Motor neuron (in vitro differentiated cells): ENCODE measurements around the gene BRSK2. TPM values are rescaled to one million over a fixed set of nuclear protein-coding genes. Genes with fewer than 3 reads are reported as not detected.
A peak's percentile ranks its signal among the peaks of the same experiment; 100 is the strongest.

ENCODE experiments used
- ATAC-seq, 8 experiments: fragments of 200-7000 bp; cut with Tn5 transposase; replicated peaks in 6 of 8; 2 replicates each; pipeline ENCODE4 v1.8.0; 2021; ENCODE audit warnings: mild to moderate bottlenecking in 8 of 8, moderate library complexity in 8 of 8
- H3K27ac ChIP-seq, 2 donors: fragments of 250-450 bp; sonication (Bioruptor Pico); 2 replicates each; pipeline ENCODE4 v1.9.0; 2021; ENCODE audit warnings: antibody characterized with exemption in 2 of 2, mild to moderate bottlenecking in 2 of 2, moderate library complexity in 1 of 2
- H3K4me1 ChIP-seq, 2 donors: fragments of 250-450 bp; sonication (Bioruptor Pico); replicated peaks in 1 of 2; 2 replicates each; pipeline ENCODE4 v1.6.1; 2021; ENCODE audit warnings: antibody characterized with exemption in 2 of 2, mild to moderate bottlenecking in 2 of 2, moderate library complexity in 1 of 2
- H3K4me3 ChIP-seq, 5 donors: fragments of 250-450 bp; sonication (Bioruptor Pico); 2 replicates each; pipeline ENCODE4 v1.9.0; 2021; ENCODE audit warnings: antibody characterized with exemption in 5 of 5, mild to moderate bottlenecking in 5 of 5, moderate library complexity in 4 of 5
- WGBS, 10 experiments: fragments of 450-650 bp; shearing (Covaris generic); methylation state at CpG; one replicate each; pipeline ENCODE4 v1.0.0; 2022; 5-methylcytosine and 5-hydroxymethylcytosine counted together
- in situ Hi-C, 9 experiments: fragments of 400-800 bp; cut with MboI; loops; one replicate each; pipeline ENCODE4 v1.15.0; 2021; ENCODE audit warnings: low sequenced_read_pairs in 9 of 9, low pct_unique_long_range_greater_than_20kb in 2 of 9; ENCODE audit not compliant: unreplicated experiment in 9 of 9
- total RNA-seq, 8 experiments: library from RNA; unstranded; fragments of 300-600 nt; gene quantifications; 2 replicates each; pipeline versions ENCODE4 v1.2.3 to v1.2.4, GENCODE V29; 2022

Gene BRSK2
- total RNA-seq, 8 experiments from 2014 or later = 0.77 to 54.6 (median 25.1) TPM

GRCh38 chr11:1481483-1481825, 91.7 kb downstream of the BRSK2 start:
- in situ Hi-C loops = no loop called here
- ATAC-seq = no peak

DNA sequence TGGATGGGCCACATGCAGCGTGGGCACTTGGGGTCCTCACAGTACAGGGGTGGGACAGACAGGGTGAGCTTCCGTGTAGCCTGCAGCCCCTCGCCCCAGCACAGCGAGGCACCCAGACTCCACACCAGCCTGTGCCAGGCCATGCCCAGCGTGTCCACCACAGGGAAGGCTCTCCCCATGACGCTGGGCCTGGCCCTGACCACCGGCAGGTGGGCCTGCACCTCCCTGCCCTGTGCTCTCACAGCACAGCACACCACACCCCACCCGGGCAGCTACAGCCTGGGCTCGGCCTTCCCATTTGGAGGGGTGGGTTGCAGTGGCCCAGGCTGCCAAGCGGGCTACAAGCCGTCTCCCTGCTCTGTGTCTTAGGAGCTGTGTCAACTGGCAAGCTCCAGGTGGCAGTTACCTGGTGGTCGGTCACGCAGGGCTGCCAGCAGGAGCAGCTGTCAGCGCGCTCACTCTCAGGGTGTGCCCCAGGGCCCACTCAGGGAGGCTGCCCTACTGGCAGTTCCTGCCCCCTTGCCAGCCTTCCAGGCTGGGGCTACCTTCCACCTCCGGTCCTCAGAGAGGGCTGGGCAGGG, 92.2 kb downstream of the BRSK2 start:
- in situ Hi-C loops = no loop called here
- H3K4me1 ChIP-seq = peaks cover 0 to 3% of the 10 kb centered on the region in 2 donors
- H3K27ac ChIP-seq = no peak overlapping the region
- H3K4me3 ChIP-seq = no peak overlapping the region
- 95 to 100% (median 100%) methylated on average over 1 to 4 of the region's 16 CpGs; no CpG with 5 or more reads in 7 of the 10 experiments for WGBS, 10 experiments
- ATAC-seq = peak in 1 of 8 experiments; percentile 14

More at GRCh38 chr11:1481483-1481825, 91.7 kb downstream of the BRSK2 start:
- H3K27ac ChIP-seq = no peak overlapping the region
- peaks cover 0 to 3% of the 10 kb centered on the region in 2 donors for H3K4me1 ChIP-seq
- no peak overlapping the region for H3K4me3 ChIP-seq
- WGBS, 10 experiments = 83% methylated on average over 1 of the region's 2 CpGs; no CpG with 5 or more reads in 9 of the 10 experiments

- ATAC-seq = no peak
- H3K4me3 ChIP-seq = no peak overlapping the region
- H3K27ac ChIP-seq = no peak overlapping the region
- WGBS, 10 experiments = 60 to 100% (median 91%) methylated on average over 1 to 12 of the region's 32 CpGs; no CpG with 5 or more reads in 4 of the 10 experiments
- in situ Hi-C loops = no loop called here
- H3K4me1 ChIP-seq = peaks cover 0 to 5% of the 10 kb centered on the region in 2 donors
Measured at GRCh38 chr11:1482581-1483444, 93.1 kb downstream of the BRSK2 start.

GRCh38 chr11:1483445-1483961, 93.8 kb downstream of the BRSK2 start:
- WGBS, 10 experiments = 57 to 100% (median 77%) methylated on average over 1 to 4 of the region's 6 CpGs; no CpG with 5 or more reads in 5 of the 10 experiments
- no peak overlapping the region for H3K4me3 ChIP-seq
- no peak for ATAC-seq
- in situ Hi-C loops = no loop called here
- peaks cover 0 to 5% of the 10 kb centered on the region in 2 donors for H3K4me1 ChIP-seq
- H3K27ac ChIP-seq = no peak overlapping the region

DNA sequence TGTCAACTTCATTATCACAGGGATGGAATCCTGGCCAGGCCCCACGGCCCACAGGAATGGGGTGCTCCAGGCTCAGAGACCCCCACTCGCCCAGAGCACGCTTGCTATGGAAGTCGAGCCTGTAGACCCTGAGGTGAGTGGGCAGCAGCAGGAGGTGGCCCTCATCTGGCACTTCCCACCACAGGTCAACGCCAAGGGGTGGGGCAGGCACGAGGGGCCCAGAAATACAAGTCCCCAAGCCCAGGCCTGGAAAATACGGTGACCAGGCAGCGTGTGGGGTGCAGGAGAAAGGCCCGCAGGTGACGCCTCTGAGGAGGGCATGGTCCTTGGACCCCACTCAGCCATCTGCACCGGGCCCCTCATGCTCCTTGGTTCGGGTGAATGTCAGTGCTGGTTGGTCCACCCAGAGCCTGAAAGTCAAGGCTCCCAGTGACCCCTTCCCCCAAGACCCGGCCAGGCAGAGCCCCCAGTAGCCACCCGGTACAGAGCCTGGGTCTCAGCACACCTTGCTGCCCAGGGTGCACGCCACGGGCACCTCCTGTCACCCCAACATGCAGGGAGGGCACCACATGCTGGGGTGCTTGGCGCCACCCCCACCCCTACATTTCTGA, 94.4 kb downstream of the BRSK2 start:
- Histone ChIP-seq H3K27ac (no peak overlapping the region), H3K4me1 (peaks cover 0 to 5% of the 10 kb centered on the region in 2 donors), H3K4me3 (no peak overlapping the region)
- in situ Hi-C loops = no loop called here
- WGBS, 10 experiments = 78 to 100% (median 93%) methylated on average over 1 to 8 of the region's 17 CpGs; no CpG with 5 or more reads in 5 of the 10 experiments
- ATAC-seq = no peak

DNA sequence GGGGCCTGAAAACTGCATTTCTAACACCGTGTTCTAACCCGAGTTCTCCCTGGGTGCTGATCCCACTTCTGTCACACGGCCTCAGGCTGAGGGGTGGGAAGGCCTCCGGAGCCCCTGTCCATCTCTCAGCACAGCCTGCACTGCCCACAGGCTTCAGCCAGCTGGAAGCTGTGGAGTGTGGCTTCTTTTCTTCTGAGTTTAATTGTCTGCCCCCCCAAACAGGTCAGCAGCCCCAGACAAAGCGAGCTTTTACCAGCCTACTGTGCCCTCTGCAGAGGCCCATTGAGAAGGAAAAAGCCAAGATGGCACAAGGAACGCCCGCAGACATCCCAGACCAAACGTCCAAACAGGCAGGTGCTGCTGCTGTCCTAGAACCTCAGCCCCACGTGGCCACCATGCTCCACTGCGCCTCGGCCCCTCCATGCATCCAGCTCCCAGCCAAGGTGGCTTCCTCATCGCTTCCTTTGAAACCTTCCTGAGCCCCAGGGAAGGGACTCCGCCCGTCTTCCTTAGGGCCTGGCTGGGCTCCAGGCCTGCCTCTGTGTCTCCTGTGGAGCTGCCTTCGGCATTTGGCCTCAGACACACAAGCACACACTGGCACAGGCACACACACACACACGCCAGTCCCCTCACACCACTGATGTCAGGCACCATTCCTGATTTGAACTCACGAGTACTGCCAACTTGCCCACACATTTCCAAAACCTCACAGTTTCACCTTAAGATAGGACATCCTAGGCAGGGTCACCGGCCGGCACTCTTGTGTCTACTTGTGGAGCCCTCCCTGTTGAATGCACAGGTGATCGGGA, 95.2 kb downstream of the BRSK2 start:
- 81 to 100% (median 90%) methylated on average over 1 to 9 of the region's 20 CpGs; no CpG with 5 or more reads in 4 of the 10 experiments for WGBS, 10 experiments
- Histone ChIP-seq H3K27ac (no peak overlapping the region), H3K4me3 (no peak overlapping the region), H3K4me1 (peaks cover 0 to 5% of the 10 kb centered on the region in 2 donors)
- in situ Hi-C loops = no loop called here
- peak in 7 of 8 experiments; percentile 10 to 62 (median 37) for ATAC-seq

DNA sequence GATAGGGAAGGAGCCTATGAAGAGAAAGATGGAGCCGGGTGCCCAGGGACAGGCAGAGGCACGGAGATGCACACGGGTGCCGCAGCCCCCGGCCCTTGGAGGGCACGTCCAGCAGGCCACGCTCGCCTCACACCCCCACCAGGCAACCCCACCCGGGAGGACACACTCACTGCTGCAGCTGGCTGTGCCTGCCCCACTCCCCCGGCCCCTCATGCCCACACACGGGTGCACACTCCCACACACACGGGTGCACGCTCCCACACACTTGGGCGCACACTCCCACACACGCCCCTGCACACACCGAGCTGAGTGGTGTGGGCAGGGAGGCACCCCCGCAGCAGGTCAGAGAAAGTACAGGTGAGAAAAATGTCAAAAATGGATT, 95.8 kb downstream of the BRSK2 start:
- in situ Hi-C loops = no loop called here
- no peak overlapping the region for H3K4me3 ChIP-seq
- H3K27ac ChIP-seq = no peak overlapping the region
- 80% methylated on average over 1 of the region's 17 CpGs; no CpG with 5 or more reads in 8 of the 10 experiments for WGBS, 10 experiments
- no peak for ATAC-seq
- H3K4me1 ChIP-seq = peaks cover 0 to 5% of the 10 kb centered on the region in 2 donors

- ATAC-seq = peak in 6 of 8 experiments; percentile 20 to 56 (median 28)
- 92% methylated on average over 4 of the region's 31 CpGs; no CpG with 5 or more reads in 9 of the 10 experiments for WGBS, 10 experiments
- Histone ChIP-seq H3K4me3 (no peak within 1 kb of the TSS), H3K4me1 (peaks cover 0 to 5% of the 10 kb centered on the region in 2 donors), H3K27ac (no peak within 1 kb of the TSS)
- in situ Hi-C loops = no loop called here
Measured at GRCh38 chr11:1486054-1486825, 96.5 kb downstream of the BRSK2 start, which contains the start of gene MOB2. TSS of gene MOB2 (minus strand) at chr11:1486779. CDS start at chr11:1486556, 223 bp downstream.

DNA sequence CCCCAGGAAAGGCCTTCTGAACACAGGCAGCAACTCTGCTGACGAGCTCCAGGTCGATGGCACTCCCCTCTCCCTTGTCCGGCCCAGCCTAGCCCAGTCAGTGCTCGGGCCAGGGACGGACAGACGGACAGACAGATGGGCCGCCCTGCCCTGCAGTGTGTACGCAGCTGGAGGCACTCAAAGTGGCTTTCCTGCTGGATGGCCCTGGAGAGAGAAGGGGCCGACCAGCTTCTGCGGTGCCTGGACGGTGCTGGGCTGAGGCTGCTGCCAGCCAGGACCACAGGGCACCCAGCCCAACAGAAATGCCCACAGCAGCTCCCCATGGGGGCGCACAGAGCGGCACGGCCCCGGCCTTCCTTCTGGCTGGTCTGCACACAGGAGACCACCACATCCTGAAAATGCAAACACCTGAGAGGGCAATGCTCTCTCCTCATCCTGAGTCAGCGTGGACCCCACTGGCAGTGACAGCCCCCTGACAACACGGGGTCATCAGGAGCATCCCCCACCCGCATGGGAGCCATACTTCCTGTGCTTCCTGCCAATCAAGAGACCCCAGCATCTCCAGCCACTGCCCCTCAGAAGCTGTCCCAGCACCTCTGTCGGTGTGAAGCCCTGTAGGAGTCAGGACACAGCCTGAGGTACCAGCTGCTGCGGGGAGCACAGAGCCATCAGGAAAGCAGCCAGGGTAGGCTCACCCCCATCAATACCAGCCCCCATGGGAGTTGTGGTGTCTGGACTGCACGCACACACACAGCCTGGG, 97.5 kb downstream of the BRSK2 start:
- Histone ChIP-seq H3K4me1 (peaks cover 0 to 5% of the 10 kb centered on the region in 2 donors), H3K4me3 (no peak overlapping the region), H3K27ac (no peak overlapping the region)
- 0 to 100% (median 82%) methylated on average over 1 to 10 of the region's 21 CpGs; no CpG with 5 or more reads in 3 of the 10 experiments for WGBS, 10 experiments
- ATAC-seq = peak in 4 of 8 experiments; percentile 7 to 13 (median 9)
- in situ Hi-C loops = no loop called here

DNA sequence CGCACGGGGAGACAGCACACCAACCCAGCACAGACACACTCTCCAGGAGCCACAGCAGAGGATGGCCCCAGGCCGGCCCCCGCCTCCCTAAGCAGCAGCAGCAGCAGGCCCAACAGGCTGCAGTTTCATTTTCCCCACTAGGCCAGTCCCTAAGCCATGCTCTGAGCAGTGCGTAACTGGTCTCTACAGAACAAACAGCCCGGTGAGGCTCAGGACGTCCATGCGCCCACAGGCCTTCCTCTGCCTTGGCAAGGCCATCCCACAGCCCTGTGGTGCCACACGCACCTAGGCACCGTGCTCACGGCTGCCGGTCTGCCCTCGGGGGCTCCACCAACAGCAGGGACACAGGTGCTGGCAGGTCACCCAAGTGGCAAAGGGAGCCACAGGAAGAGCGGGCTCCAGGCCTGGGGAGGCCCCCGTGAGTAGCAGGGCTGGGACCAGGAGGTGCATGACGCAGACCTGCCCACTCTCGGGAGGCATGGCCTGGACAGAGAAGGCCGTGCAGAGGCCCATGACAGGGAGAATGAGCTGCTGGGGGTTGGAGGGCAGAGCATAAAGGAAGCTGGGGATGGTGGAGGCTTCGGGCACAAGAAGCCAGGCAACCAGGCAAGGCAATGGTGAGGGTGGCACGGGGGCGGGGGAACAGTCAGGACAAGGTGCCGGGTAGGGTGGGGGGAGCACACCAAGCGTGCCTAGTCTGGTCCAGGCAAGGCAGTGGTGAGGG, 98.3 kb downstream of the BRSK2 start:
- 87 to 94% methylated on average over 4 to 11 of the region's 23 CpGs; no CpG with 5 or more reads in 8 of the 10 experiments for WGBS, 10 experiments
- Histone ChIP-seq H3K4me3 (no peak overlapping the region), H3K27ac (no peak overlapping the region), H3K4me1 (peaks cover 0 to 5% of the 10 kb centered on the region in 2 donors)
- ATAC-seq = peak in 7 of 8 experiments; percentile 11 to 45 (median 30)
- in situ Hi-C loops = no loop called here
